ENCODE results near the gene SETD6.
"Not testable (repeated sequence)": the region's sequence is repeated elsewhere in the genome, so short reads cannot be mapped to it uniquely, and the experiment has no call there.

SETD6 gene, protein sequence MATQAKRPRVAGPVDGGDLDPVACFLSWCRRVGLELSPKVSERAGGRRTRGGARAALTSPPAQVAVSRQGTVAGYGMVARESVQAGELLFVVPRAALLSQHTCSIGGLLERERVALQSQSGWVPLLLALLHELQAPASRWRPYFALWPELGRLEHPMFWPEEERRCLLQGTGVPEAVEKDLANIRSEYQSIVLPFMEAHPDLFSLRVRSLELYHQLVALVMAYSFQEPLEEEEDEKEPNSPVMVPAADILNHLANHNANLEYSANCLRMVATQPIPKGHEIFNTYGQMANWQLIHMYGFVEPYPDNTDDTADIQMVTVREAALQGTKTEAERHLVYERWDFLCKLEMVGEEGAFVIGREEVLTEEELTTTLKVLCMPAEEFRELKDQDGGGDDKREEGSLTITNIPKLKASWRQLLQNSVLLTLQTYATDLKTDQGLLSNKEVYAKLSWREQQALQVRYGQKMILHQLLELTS

DNA sequence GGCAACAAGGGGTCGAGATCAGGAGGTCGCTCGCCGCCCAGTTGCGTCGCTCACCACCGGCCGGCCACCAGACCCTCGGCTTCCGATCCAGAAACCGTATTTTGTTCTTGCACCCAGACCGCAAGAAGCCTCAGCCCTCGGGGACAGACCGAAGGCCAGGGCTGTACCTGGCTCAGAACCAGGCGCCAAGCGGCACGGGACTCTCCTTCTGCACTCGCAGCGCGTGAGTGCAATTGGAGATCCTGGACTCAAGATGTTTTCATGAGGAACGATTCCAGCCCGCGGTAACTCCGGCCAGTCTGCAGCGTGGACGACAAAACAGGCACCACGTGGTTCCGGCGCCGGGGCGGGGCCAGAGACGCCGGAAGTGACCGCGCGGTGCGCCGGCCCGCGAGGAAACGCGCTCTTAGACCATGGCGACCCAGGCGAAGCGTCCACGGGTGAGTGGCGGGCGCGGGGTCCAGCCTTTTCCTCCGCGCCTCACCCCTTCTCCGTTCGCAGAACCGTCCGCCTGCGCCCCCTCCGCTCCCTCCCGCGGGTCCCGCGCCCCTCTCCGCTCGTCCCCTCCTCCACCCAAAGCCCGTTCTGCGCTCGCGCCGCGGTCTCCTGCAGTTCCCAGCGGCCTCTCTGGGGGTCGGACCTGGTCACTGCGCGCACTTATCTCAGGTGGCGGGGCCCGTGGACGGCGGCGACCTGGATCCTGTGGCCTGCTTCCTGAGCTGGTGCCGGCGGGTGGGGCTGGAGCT lies at the start of gene SETD6:
Gene SETD6, plus strand, starts transcription at position 393 of the 746 bp plus-strand sequence. Its CDS starts 21 bp downstream, at position 414.
- peak; percentile 90 for DNase-seq (ENCODE audit: low spot score)

DNA sequence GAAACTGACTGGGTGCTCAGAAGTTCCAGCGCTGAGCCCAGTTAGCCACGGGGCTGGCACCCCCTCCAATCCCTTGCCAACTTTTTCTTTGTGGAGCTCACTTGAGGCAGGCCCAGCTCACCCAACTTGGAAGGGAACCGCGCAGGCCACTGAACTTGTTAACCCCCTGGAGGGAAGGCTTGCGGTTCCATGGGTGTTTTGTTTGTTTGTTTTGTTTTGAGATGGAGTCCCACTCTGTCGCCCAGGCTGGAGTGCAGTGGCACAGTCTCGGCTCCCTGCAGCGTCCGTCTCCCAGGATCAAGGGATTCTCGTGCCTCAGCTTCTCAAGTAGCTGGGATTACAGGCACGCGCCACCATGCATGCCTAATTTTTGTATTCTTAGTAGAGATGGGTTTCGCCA lies 49.5 kb upstream of the SETD6 start:
- no peak for DNase-seq (ENCODE audit: low spot score)

DNA sequence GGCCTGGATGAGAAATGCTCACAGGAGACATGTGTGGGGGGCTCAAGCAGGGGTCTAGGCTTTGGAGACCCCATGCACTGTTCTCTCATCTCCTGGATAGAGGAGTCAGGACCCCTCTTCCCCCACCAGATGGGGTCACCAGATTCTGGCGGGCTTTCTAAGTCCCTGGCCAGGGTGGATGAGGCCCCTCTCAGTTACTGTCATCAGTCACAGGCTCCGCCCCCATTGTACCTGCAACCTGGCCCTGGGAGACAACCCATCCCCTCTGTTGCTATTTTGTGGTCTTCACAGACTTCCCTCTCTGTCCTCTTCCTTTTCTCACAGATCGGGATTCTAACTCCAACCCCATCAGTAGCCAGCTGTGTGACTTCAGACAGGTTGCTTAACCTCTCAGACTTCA lies 48.9 kb upstream of the SETD6 start:
- no peak for DNase-seq (ENCODE audit: low spot score)

DNA sequence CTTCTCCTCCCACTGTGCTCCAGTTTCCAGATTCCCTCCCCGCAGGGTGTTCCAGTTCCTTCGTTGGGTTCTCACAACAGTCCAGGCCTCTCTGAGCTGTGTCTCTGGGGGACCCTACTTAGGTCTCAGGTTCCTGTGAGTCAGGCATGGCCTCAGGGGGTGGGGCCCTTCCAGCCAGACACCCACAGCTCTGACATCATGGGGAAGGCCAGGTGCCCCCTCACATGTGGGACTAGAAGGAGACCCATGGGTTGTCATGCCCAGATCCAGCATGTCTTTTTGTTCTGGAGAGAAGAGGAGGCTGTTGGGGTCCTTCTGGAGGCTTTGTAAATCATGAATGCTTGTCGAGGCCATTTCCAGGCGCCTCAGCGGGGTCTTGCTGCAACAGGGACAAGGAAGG lies 47.4 kb upstream of the SETD6 start:
- no peak for DNase-seq (ENCODE audit: low spot score)

DNA sequence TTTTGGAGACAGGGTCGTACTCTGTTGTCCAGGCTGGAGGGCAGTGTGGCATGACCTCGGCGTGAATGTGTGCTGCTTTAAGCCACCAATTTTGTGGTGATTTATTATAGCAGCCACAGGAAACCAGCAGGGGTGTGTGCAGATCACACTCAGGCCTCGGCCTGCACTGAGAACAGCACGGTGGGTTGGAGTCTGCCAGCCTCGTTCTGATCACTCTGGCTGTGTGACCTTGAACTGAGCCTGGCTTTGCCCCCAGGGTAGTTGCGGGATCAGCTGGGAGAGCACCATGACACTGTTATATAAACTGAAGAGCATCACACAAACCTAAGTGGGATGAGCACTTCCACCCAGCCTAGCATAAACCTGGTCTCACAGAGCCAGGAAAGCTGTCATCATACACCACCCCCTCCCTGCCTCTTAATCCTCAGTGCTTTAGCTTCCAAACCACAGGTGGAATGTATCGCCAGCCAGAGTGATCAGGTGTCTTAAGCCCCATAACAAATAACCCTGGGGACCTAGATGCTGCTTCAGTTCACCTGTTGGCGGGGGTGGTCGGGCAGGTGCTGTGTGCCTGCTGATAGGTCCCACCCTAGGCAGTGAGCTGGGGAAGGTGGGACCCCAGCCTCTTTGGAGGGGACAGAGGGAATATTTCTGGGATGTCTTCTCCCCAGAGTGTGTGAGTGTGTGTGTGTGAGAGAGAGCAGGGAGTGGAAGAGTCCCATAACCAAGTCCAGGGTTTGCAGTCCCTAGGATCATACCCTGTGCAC lies 43.9 kb upstream of the SETD6 start:
- no peak for DNase-seq (ENCODE audit: low spot score)

DNA sequence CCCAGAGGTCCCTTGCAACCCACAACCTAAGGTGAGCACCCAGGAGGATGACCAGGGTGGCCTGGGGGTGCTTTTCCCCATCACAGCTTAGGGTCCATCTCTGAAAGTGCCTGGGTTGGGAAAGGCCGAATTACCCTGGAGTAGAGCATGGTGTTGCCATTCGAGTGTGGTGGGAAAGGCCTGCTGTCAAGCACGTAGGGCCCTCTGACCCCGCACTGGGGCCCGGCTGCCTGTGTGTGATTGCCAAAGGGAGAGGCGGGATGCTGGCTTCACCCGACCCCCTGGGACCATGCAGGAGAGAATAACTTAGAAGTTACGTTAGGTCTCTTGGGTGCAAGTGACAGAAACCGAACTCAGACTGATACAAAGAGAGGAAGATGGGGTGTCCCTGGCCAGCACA lies 43.1 kb upstream of the SETD6 start:
- no peak for DNase-seq (ENCODE audit: low spot score)

DNA sequence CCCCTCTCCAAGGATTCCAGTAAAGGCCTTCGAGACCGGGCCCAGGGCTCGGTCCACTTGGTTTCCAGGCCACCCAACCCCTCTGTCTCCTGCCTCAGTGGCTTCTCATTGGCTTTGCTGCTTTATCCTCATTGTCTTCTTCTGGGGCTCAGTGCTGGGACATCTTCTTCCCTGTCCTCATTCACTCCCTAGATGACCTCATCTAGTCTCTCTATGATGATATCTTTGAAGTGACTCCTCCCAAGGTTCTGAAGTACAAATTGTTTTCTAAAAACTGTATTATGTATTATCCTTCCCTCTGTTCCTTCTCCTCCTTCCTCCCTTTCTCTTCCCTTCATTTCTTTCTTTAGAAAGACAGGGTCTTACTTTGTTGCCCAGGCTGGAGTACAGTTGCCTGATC lies 42.5 kb upstream of the SETD6 start:
- no peak for DNase-seq (ENCODE audit: low spot score)

DNA sequence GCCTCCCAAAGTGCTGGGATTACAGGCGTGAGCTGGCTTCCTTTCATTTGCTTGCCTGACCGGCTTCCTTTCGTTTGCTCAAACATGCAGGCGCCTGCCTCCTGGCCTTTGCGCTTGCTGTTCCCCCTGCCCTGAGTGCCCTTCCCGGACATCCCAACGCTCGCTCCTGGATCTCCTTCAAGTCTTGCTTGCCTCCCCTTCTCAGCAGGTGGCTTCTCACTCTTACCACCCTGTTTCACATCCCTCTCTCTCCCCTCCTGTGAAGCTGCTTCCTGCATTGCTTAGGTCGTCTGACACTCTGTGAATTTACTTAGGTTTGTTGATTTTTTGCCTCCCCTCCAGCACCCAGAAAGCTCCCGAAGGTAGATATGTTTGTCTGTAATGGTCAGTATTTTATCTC lies 41.0 kb upstream of the SETD6 start:
- DNase-seq (ENCODE audit: low spot score): no peak

DNA sequence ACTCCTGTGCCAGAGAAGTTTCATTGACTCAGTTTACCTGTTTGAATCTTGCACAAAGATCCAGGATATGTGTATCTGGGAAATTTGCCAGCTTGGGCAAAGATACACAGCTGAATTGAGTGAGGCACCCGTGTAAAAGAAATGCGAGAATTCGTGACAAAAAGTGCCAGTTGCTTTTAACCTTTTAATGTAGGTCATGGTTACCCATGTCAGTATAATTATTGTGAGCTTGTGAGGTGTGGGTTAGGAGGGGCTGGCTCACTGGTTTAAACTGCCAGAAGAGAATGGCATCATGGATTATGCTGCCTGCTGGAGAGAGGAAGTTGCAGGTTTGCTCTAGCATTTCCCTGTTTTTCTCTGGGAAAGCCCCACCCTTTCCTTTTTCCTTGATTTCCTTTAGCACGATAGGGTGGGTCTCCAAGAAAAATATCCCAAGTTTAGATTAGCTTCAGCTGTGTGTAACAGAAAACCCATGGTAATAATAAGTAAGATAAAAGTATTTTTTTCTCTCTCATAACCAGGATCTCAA lies 40.2 kb upstream of the SETD6 start:
- no peak for DNase-seq (ENCODE audit: low spot score)

DNA sequence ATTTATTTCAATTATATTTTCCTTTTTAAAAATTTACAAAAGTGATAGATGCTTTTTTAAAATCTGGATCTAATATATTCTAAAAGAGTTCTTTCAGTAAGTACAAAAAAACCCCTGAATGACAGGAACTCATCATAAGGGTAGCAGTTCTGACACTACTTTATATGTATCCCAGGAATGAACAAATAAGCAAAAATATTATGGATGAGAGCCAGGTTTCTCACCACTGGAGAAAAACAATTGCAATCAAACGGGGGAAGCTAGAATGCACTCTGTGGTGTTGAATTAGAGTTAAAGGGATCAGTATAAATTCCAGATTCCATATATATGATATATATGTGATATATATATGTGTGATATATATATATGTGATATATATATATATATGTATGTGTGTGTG lies 38.5 kb upstream of the SETD6 start:
- no peak for DNase-seq (ENCODE audit: low spot score)

DNA sequence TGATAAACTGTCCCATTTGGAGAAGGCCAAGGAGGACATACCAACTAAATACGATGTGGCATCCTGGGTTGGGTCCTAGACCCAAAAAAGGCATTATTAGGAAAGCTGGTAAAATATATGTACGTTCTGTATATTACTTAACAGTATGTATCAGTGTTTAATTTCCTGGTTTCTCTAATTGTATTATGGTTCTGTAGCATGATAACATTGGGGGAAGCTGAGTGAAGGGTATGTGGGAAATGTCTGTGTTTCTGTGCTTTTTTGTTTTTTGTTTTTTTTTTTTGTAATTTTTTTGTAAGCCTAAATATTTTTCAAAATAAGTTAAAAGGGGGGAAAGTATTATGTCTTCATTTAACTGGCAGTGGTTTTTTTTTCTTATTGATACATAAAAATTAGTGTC lies 36.9 kb upstream of the SETD6 start:
- DNase-seq (ENCODE audit: low spot score): no peak

DNA sequence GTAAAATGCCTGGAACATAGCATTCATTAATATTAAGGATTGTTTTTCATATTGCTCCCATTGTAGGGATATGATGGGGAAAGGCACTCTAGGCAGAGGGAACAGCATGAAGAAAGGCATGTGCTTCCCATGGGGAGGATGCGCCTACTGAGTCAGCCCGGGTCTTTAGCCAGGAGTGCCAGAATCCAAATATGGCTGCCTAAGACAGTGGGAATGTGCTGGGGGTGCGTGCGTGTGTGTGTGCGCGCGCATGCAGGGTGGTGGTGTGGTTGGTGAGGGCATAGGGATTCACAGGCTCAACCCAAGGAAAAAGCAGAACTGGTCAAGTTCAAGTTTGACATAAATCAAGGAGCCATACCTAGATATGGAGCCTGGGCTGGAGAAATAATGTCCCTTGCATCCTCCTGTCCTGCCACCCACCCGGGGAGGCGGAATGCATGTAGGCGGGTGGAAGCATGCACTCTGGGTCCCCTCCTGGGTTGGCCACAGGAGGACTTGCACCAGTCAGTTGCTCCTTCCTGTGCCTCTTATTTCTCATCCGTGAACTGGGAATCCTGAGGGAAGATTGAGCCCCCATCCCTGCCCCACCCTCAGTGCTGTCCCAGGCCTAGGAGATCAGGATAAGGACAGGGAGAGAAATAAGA lies 34.0 kb upstream of the SETD6 start:
- DNase-seq (ENCODE audit: low spot score): no peak

DNA sequence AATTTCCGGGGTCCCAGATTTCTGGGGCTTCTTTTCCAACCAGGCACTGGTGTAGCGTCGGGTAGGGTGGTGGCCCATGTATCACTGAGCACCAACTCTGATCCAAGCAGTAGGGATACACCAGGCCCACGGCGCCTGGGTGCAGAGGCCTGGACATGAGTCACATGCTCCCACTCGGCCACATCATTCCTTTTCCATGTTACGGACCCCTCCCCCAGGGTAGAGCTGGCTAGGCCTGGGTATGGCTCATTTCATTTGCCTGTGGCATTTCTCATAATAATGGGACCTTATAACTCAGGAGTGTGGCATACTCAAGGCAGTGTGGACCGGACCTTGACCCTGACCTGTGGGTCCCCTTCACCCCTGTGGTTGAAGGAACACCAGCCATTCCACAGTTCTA lies 33.4 kb upstream of the SETD6 start:
- DNase-seq (ENCODE audit: low spot score): no peak

DNA sequence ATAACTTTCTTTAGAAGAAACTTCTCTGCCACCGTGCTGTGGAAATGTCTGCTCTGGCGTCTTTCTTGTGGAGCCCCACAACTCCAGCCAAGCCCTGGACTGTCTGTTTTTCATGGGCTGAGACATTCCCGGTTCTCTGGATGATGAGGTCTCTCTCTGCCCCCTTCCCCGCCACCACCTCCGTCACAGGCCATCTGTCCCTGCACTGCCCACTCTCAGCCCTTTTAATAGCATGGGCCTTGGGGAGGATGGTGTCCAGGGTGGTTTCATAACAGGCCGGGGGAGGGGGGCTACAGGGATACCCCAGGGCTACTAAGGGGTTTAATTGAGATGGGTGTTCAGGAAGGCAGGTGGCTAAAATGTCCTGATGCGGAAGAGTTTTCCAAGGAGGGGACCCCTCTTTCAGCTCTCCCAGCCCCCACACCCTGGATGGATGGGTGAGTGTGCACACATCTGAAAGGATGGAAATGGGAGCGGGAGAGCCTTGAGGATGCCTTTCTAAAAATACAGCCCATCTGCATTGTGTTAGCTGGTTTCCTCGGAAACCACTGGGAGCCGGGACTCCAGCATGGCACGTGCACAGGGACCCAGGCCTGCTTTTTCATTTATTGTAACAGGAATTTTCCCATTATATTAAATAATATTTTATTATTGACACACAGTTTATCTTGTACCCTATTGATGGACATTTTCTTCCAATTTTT lies 30.0 kb upstream of the SETD6 start:
- no peak for DNase-seq (ENCODE audit: low spot score)

DNA sequence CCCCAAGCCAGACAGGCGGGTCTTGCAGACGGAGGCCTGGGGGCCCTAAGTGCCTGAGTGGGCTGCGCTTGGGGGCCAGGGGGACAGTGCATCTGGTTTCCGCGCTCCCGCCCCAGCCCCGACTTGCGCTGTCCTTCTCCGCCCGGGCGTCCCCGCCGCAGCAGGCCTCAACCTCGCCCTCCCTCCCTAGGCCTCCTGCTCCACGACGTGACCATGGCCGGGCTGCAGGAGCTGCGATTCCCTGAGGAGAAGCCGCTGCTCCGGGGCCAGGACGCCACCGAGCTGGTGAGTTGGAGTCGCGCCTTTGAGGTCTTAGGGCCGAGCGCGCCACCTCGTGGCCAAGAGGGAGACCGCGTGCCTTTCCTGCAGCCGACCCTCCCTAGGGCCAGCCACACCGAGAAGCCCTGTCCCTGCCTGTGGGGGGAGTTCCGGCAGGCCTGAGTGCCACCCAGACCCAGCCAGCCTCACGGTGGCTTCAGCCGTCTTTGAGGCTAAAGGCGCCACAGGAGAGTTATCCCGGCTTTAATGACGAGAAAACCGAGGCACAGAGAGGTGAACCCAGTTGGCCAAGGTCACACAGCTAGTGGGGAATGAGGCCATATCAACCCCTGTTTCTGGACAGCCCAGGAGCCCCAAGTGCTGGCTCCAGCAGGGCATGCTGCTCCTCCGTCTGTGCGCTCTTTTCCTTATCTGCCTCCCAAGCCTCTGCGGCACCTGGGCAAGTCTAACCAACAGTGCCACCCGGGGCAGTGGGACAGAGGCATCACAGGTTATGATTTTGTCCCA lies 27.6 kb upstream of the SETD6 start:
- DNase-seq (ENCODE audit: low spot score): peak; percentile 86

DNA sequence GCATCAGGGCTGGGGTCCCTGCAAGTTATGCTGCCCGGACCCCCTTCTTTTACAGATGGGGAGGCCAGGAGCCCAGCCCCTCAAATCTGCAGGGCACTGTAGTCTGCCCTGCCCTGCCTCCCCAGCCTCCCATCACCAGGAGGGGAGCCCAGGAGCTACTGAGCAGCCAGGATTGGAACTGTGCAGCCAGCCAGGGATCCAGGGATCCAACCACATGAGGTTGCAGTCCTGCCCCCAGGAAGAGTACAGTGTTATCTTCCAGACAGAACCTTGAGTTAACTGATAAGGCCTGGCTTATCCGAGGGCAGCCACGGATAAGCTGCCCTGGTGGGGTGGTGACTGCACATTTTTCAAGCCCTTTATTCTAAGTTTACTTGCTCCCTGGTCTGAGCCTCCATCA lies 26.8 kb upstream of the SETD6 start:
- no peak for DNase-seq (ENCODE audit: low spot score)

DNA sequence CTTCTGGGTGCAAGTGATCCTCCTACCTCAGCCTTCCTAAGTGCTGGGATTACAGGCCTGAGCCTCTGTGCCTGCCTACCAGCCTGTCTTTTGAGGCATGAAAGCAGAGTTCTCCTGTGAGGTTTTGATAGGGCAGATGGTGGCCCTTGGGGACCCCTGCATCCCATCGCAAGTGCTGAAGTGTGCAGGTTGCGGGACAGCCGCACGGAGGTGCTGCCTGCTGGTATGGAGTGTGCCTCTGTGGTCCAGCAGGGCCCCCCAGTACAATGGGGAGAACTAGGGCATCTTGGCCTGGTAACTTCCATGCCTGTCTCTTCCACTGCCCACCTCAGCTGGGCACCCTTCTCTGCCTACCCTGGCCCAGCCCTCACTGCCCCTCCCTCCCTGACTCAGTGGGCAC lies 25.3 kb upstream of the SETD6 start:
- no peak for DNase-seq (ENCODE audit: low spot score)

DNA sequence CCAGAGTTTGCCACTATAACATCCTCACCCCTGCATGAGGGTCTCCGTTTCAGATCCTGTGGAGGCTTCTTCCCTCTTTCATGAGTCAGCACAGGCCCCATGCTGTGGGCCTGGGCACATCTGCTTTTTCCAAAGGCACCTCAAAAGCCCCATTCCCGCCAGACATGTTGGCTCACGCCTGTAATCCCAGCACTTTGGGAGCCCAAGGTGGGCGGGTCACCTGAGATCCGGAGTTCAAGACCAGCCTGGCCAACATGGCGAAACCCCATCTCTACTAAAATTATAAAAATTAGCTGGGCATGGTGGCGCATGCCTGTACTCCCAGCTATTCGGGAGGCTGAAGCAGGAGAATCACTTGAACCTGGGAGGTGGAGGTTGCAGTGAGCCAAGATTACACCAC lies 24.8 kb upstream of the SETD6 start:
- not testable (repeated sequence) for DNase-seq (ENCODE audit: low spot score)

DNA sequence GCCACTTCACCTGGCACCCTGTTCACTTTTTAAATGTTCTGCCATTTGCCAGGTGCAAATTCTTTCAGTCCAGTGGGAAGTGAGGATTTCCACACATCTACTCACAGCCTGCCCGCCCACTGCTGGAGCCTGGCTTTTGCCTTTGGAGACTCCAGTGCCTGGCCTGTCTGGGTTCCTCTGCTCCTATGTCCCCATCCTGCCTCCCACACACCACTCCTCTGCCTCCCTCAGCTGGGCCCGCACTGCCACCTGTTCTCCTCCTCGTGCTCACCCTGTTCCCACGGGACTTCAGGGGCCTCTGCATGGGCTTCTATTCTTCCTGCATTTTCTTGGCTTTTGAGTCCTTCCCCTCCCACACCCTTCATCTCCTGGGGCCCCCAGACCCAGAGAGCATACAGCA lies 23.3 kb upstream of the SETD6 start:
- no peak for DNase-seq (ENCODE audit: low spot score)

DNA sequence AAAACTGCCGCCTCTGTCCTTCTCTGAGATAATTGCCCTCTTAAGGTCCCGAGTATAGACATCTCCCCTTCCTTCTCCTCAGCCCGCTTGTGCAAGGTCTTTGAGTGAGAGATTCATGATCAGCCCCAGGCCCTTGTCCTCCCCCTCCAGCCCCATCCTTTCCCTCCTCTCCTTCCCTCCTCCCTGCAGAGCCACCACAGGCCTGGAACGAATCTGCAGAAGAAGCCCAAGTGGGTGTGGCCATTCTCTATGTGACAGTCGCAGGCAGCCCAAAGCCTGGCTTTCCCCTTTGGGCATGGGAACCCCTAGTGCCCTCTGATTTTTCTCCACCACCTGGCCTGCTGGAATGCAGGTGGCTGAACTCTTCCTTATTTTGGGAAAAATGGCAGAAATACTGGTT lies 22.6 kb upstream of the SETD6 start:
- no peak for DNase-seq (ENCODE audit: low spot score)

Data from AG08395 (cell line).